Stimulated activated CD4-positive, alpha-beta T cell treated with anti-CD3 and anti-CD28 coated beads, Interleukin-15, amount 100 ng/mL, for 1 hour (primary cell): ENCODE results near the gene BSND.
"Not testable (repeated sequence)": the region's sequence is repeated elsewhere in the genome, so short reads cannot be mapped to it uniquely, and the experiment has no call there.

Experiments used
- DNase-seq, 2 donors: peaks; one replicate each; pipeline ENCODE4 v3.0.0-alpha.2; 2020; ENCODE audit warnings: low read depth in 1 of 2, low spot score in 1 of 2

Gene BSND

DNA sequence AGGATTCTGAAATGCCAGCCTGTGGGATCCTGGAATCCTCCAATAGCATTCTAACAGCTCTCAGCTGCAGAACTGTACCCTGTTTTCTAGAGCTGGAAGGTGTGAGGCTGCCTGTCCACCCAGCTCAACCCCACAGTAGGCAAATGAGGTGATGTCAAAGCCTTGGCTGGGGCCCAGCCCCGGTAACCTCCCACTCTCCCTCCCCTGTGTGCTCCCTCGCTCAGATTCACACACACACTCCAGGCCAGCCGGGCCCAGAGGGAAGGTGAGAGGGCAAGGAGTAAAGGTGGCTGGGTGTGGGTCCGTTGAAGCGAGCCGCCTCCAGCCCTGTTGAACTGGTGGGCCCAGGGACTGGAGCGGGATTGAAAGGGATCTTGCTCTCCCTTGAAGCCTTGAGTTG lies at the start of gene BSND:
Gene BSND (plus strand): TSS at position 257 of the 400 bp plus-strand sequence. CDS start 254 bp downstream, outside the sequence.
- DNase-seq: no peak

DNA sequence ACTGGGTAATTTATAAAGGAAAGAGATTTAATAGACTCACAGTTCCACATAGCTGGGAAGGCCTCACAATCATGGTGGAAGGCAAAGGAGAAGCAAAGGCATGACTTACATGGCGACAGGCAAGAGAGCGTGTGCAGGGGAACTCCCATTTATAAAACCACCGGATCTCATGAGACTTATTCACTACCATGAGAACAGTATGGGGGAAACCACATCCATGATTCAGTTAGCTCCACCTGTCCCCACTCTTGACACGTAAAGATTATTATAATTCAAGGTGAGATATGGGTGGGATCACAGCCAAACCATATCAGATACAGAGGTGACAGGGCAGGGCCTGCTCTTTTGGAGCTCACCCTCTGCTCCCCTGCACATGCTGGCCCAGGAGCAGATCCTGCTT lies 49.7 kb upstream of the BSND start:
- DNase-seq: no peak

DNA sequence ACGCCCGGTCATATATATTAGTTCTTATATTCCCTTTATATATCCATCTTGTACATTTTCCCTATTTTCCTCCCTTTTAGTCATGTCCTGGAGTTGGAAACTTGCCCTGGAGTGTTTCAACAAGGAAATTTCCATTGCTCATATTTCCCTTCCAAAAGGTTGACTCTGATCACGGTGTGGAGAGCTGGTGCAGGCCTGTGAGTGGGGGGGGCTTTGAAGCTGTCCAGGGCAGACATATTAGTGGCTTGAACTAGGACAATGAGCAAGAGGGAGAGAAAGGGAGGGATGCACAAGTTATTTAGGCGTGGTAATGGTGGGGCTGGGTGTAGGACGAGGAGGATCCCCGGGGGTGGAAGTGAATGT lies 48.7 kb upstream of the BSND start:
- DNase-seq: no peak

DNA sequence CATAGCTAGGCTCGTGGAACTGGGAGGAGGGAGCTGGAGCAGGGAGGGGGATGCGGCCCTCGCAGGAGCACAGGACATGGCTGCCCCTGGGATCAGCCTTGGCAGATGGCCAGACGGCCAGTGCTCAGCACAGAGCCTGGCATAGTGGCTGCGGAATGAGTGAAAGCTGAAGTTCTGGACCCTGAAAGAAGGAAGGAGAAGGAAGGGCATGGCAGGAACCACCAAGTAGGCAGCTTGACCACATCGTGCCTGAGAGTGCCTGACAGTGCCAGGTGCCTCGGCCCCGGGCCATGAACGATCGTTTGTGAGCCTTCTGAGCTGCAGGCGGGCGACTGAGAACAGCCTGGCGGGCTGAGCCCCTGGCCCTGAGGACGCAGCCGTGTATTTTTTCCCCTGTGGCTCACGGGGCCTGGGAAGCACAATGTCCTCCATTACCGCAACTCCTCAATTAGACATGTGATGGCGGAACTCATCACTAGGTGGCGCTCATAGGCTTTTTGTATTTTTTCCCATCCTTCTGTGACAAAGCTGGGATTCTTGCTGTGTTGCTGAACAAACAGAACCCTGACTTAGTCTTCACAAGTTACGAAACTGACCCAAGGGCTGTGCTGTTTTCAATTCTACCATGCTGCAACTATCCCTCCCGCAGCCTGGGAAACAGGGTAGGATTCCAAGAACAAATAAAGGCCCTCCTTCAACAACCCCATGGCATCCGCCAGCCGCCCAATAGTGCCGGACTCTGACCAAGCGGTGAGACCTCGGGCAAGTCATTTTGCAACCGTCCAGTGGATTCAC lies 48.2 kb upstream of the BSND start:
- DNase-seq: no peak

DNA sequence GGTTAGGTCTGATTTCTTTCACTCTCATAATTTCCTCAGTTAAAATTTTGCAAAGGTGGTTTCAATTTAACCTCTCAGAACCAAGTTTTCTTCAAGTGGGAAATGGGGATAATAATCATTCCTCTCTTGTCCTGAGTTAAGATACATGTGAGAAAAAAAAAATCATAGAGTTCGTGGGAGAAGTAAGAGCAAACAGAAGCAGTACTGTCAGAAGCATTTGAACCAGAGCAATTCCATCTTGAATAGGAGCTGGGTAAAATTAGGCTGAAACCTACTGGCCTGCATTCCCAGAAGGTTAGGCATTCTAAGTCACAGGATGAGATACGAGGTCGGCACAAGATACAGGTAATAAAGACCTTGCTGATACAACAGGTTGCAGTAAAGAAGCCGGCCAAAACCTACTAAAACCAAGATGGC lies 46.9 kb upstream of the BSND start:
- DNase-seq: no peak

DNA sequence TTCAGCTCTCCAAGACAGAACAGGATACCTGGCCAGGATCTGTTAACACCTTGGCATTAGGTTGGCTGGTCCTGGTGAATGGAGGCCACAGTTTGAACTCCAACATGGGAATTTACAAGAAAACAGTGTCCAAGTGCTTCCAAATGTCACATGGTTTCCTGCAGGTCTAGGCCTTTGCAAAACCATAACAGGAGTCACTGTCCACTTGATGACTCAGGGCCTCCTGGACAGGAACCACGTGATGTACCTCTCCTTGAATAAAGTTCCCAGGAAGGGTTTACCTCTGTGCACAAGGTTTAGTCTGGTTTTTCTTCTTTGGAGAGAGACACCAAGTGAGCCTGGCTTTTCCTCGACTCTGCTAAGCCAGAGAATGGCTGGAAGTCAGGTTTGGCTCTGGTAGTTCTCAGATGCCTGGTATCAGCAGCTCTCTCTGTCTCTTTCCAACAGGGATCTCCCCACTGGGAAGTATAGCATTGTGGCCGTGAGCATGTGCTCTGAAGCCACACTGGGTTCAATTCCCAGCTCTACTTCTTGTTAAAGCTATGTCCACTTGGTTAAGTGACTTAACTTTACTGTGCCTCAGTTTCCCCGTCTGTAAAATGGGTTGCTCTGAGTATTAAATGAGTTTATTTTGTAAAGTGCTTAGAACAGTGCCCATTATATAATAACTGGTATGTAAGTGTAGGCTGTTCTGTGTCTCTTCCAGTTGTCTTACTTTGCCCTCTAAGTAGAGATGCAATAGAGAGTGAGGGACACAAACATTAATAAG lies 45.6 kb upstream of the BSND start:
- DNase-seq: no peak

DNA sequence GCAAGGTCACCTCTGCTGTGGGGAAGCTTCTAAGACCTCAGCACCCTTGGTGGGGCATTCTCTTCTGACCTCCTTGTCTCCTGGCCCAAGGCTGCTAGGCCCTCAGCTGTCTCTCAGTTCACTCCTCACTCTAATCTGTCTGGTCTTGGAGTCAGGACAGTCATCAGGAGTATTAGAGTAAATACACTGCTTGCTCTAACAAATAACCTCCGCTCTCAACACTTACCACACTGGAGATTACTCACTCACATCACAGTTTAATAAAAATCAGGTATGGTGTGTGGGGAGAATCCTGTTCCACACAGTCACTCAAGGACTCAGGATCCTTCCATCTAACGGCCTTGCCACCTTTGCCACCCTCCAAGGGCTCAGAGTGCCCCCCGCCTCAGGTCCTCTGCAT lies 44.9 kb upstream of the BSND start:
- DNase-seq: no peak

DNA sequence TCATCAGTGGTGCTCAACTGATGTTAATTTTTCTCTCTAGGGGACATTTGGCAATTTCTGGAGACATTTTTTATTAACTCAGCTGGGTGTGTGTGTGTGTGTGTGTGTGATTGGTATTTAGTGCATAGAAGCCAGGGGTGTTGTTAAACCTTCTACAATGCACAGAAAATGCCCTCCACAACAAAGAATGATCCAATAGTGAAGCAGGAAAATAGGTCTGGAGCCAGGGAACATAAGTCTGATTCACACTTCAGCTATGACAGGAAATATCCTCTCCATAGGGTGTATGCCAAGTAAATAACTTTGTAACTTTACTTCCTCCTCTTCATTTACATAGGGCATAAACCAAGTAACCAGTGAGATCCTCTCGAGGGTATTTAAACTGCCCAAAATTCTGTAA lies 43.4 kb upstream of the BSND start:
- no peak for DNase-seq

DNA sequence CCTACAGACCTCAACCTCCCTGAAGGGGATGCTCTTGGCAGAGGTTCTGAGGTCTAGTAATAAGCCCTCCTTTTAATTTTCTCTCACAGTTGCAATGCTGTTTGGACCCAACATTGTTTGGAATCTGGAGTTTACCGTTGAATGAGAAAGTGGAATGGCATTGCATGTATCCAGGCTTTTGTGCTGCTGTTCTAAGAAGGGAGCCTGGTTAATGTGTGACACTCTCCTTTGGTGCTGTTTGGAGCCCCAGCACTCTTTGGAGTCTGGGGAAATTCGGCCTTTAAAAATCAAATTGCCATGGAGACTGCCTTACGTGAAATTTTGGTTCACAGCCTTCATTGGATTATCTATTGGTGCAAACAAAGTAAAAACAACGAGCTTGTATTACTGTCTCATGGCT lies 42.0 kb upstream of the BSND start:
- no peak for DNase-seq

DNA sequence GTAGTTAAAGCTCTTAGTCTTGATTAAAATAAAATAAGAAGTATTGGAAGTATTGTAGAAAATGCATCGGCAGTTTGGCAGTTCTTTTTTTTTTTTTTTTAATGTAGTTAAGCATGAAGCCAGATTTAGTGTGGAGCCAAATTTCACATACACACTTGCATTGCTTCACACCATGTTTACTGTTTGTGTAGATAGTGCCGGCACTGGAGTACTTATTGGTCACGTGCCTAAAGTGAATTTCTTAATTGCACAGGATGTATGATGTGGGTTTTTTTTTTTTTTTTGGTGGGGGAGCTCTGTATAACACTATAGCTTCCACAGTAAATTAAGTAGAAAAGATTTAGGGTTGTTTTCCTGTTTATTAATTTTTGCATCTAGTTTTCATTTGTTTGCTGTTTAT lies 39.5 kb upstream of the BSND start:
- no peak for DNase-seq

DNA sequence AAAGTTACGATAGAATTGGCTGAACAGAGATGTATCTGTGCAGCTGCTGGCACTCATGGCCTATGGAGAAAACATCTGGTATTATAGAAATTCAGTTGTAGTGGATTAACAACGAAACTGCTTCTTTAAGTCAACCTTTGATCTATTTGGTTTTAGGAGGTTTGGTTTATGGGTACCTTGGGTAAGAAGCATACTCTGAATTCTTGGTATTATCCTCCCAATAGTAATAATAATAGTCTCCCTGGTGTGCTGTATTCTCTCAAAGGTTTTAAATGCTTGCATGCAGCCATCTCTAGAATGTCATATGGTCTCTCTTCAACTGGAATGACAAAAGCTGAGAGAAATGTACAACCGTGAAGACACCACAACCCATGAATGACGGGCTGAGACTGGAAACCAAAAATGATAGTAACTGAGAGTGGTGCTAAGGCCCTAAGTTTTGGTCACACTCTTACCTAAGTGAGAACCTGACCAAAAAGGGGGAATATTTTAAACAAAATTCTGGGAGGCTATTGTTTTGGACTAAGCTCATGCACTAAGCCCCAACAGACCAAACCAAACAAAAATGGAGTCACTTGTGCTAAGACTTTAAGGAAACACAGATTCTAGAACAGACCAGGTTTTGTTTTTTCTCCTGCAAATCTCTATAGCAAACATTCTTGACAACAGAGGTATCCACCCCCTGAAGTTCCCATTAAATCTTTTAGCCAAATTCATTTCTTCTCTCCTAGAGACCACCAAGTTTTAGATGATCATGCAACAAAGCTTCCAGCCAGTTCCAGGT lies 35.9 kb upstream of the BSND start:
- DNase-seq: no peak

DNA sequence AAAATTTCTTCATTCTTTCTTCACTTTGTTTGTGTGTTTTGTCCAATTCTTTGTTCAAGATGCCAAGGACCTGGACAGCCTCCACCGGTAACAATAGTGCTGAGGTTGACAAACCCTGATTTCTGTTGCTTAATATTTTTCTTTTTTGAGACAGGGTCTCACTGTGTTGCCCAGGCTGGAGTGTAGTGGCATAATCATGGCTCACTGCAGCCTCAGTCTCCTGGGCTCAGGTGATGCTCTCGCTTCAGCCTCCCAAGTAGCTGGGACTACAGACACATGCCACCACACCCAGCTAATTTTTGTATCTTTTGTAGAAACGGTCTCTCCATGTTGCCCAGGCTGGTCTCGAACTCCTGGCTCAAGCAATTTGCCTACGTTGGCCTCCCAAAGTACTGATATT lies 34.9 kb upstream of the BSND start:
- not testable (repeated sequence) for DNase-seq

DNA sequence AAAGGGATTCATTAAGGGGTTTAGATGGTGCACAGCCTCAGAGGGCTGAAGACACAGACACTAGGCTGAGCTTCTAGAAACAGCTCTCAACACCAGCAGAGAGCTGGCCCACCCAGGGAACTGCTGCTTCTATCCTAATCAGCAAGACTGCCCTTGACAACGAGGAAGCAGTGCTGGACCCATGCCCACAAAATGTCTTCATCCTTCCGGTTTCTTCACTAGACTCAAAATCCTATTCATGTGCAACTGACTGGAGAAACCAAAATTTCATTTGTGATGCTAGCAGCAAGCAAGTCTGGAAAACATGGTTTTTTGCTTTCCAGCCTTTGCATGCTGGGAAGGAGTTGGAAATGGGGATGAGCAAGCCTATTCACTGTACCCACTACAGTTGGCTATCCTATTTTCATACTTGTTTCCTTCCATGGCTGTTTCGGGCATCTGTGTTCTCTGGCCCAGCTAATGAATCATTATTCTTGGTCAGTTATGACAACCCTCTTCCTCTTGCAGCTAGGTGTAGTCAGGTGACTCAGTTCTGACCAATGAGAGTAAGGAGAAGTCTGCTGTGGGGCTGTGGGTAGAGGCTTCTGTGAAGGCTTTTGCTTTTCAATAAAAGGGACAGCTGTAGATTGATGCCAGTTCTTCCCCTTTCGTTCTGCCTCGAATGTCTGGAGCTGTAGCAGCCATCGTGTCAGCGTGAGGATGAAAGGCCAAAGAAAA lies 33.0 kb upstream of the BSND start:
- no peak for DNase-seq

DNA sequence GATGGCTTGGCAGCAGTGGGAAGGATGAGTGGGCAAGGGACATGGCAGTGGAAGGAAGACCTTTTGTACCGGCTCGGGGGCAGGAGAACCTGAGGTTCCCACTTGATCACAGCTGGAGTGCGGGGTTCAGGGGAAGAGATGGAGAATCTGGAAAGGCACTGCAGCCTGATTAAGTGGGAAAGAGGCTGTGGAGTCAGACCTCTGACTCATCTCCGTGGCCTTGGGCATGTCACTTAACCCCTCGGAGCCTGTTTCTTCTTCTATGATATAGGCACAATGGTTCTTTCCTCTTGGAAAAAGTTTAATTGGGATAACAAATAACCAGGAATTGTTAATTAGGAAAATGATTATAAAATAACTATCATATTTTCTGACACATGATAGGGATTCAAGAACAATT lies 31.4 kb upstream of the BSND start:
- no peak for DNase-seq

DNA sequence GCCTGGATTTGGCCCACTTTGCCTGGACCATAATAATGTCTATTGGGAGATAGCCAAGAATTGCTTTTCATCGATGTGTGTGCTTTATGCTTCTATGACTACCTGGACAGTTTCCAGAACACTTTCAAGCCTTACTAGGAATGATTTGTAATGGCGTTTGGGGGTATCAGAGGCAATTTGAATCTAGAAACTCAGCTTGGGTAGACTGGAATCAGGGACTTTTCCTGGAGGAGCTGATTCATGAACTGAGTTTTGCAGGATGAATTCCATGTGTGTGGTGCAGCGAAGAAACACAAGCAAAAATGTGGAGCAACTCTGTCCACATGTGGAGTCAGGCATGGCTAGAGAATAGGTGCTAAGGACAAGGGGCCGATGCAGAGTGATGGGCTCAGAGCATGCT lies 30.2 kb upstream of the BSND start:
- DNase-seq: no peak

DNA sequence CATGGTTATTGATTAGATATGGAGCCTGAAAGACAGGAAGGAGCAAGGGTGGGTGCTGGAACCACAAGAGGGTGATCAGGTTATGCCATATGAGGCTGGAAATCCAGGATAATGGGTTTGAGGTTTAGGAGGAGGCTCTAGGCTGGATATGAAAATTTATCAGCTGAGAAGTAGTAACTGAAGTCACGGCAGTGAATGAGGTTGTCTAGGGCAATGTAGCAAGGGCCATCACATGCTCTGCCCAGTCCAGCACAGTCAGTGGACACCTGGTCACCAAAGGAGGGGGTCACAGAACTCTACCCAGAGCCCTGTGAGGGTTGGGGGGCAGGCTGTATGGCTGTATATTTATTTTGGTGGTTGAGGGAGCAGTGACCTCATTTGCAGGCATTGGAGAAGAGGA lies 28.9 kb upstream of the BSND start:
- no peak for DNase-seq

DNA sequence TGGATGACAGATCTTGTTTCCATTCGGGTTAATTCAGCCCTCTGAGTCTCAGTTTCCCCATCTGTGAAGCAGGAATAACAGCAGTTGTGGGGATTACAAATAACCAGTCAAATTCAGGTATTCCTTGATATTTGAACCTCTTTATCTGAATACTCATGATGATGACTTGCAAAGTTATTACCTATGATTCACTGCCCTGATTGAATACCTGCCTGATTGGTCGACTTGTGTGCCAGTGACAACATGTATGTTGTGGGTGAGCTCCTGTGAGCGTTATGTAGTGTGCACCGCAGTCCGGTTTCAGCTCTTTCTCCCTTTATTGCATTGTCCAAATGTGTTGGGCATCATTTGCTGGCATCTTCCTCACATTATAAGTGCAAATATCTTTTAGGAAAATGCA lies 27.8 kb upstream of the BSND start:
- DNase-seq: no peak

DNA sequence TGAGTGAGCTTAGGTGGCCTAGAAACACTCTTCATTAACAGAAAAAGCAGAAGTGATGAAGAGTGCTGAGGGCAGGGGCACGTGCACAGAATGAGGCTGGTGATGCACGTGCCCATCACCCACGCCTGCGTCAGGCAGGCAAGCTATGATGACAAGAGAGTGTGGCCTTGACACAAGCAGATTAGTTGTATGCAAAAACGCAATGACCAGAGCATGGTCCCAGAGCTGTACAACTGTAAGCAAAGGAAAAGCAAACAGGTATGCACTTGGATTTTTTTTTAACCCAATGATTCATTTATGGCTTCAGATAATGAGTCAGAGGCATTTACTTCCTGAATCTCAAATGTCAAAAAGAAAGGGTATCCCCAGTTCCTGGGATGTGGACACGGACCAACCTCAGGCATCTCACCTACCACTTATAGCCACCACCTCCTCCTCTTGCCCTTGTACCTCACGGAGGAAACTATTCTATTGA lies 27.4 kb upstream of the BSND start:
- DNase-seq: no peak

DNA sequence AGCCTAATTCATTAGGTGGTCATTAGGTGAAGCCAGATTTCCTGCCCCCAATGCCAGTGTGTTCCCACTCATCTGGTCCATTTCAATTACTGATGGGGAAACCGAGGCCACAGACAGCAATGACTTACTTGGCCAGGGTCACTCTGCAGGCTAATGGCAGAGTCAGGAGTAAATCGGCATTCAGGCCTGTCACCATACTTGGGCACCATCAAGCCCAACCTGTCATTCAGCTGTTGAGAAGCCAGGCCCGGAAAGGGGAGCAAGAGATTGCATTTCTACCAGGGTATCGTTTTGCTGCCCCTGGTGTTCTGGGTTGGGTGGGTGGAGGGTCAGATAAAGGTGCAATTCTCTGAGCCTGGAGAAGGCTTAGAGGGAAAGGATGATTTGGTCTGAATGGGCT lies 26.3 kb upstream of the BSND start:
- DNase-seq: no peak

DNA sequence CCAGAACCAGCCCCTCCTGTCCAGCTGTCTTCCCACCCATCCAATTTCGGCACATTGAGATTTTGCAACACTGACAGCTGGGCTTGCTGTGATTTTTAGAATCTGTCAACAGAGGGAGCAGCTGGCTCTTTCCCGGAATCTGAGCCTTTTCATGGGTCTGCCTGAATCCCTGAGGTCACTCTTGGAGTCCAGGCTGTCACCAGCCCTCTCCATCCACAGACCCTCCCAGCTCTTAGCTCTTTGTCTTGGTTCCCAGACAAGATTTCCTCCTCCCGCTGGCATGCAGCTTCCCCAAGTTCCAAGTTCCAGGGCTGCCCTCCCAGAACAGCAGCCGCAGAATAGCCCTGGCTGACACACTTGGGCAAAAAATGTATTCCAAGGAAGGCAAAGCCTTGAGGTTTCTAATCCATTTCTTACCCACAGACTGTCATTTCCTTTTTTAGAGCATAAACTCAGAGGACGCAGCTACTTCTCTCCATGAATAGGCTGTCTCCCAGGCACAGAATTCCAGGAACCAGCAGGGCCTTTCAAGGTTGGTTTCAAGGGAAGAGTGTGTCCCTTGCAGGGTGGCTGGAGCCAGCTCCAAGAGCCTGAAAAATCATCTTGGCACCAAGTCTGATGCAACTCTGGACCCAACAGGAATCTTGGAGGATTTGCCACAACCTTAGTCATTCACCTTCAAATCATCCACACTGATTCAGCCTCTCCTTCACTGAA lies 25.4 kb upstream of the BSND start:
- DNase-seq: no peak
